HepG2 (cell line): ENCODE results near the gene NCS1. TPM values are rescaled to one million over a fixed set of nuclear protein-coding genes. Genes with fewer than 3 reads are reported as not detected.

Experiments used
- AHR ChIP-seq: IDR thresholded peaks from 2 replicates; pipeline ENCODE4 v1.6.1; 2018; ENCODE audit warnings: missing genetic modification reagents, missing compliant biosample characterization
- CHD4 ChIP-seq: fragments of 200-600 bp; sonication (generic); IDR thresholded peaks from 2 replicates; pipeline ENCODE4 v1.7.0; 2017; ENCODE audit warnings: mild to moderate bottlenecking, low read length, borderline replicate concordance
- GABPA ChIP-seq, 2 experiments: IDR thresholded peaks; 2 replicates each; pipeline ENCODE4 v1.6.1; 2011 to 2016; ENCODE audit warnings: low read depth in 2 of 2, low read length in 1 of 2, missing biosample characterization in 1 of 2, missing genetic modification characterization in 1 of 2
- HNRNPL ChIP-seq: fragments of 200-400 bp; formaldehyde crosslinking; IDR thresholded peaks from 2 replicates; pipeline ENCODE4 v1.6.1; 2017; ENCODE audit warnings: mild to moderate bottlenecking, low read depth, low read length
- IRF2 ChIP-seq: IDR thresholded peaks from 2 replicates; pipeline ENCODE4 v1.6.1; 2018; ENCODE audit warnings: missing genetic modification reagents, missing compliant biosample characterization
- JUND ChIP-seq: sonication (generic); formaldehyde crosslinking; IDR thresholded peaks from 2 replicates; pipeline ENCODE4 v1.8.0; 2022; ENCODE audit warnings: mild to moderate bottlenecking, missing genetic modification reagents
- MAX ChIP-seq: IDR thresholded peaks from 2 replicates; pipeline ENCODE4 v1.6.1; 2012; ENCODE audit warnings: inconsistent platforms
- MTF1 ChIP-seq: sonication (generic); formaldehyde crosslinking; IDR thresholded peaks from 2 replicates; pipeline ENCODE4 v1.5.0; 2020; ENCODE audit warnings: missing genetic modification reagents
- NR2F6 ChIP-seq, 2 experiments: IDR thresholded peaks; 2 replicates each; pipeline ENCODE4 v1.6.1; 2016; ENCODE audit warnings: antibody characterized with exemption in 1 of 2, mild to moderate bottlenecking in 1 of 2
- NRL ChIP-seq: sonication (generic); formaldehyde crosslinking; IDR thresholded peaks from 2 replicates; pipeline ENCODE4 v1.5.0; 2020; ENCODE audit warnings: missing genetic modification reagents, mild to moderate bottlenecking, moderate library complexity, borderline replicate concordance
- PATZ1 ChIP-seq: sonication (generic); formaldehyde crosslinking; IDR thresholded peaks from 2 replicates; pipeline ENCODE4 v1.4.0; 2020; ENCODE audit warnings: missing genetic modification reagents
- RFXAP ChIP-seq: sonication (generic); formaldehyde crosslinking; IDR thresholded peaks from 2 replicates; pipeline ENCODE4 v1.4.0; 2020; ENCODE audit warnings: missing genetic modification reagents, borderline replicate concordance
- SPEN ChIP-seq: sonication (generic); formaldehyde crosslinking; IDR thresholded peaks from 2 replicates; pipeline ENCODE4 v1.5.1; 2020; ENCODE audit warnings: low read depth, mild to moderate bottlenecking, missing genetic modification reagents
- TGIF2 ChIP-seq: IDR thresholded peaks from 2 replicates; pipeline ENCODE4 v1.6.1; 2016; ENCODE audit warnings: control low read depth, missing compliant biosample characterization
- ZBTB1 ChIP-seq: sonication (generic); formaldehyde crosslinking; IDR thresholded peaks from 2 replicates; pipeline ENCODE4 v1.4.0; 2020; ENCODE audit warnings: missing genetic modification reagents, borderline replicate concordance
- ZNF230 ChIP-seq: sonication (generic); formaldehyde crosslinking; IDR thresholded peaks from 2 replicates; pipeline ENCODE4 v1.4.0; 2020; ENCODE audit warnings: mild to moderate bottlenecking, missing genetic modification reagents
- ZNF354B ChIP-seq: sonication (generic); formaldehyde crosslinking; IDR thresholded peaks from 2 replicates; pipeline ENCODE4 v1.8.0; 2022; ENCODE audit warnings: mild to moderate bottlenecking, missing genetic modification reagents
- ZNF362 ChIP-seq: sonication (generic); formaldehyde crosslinking; IDR thresholded peaks from 2 replicates; pipeline ENCODE4 v1.4.0; 2020; ENCODE audit warnings: missing genetic modification reagents, mild to moderate bottlenecking, borderline replicate concordance
- ZNF614 ChIP-seq: IDR thresholded peaks from 2 replicates; pipeline ENCODE4 v1.6.1; 2018; ENCODE audit warnings: missing biosample characterization, missing genetic modification reagents, inconsistent platforms, borderline replicate concordance
- ZNF788 ChIP-seq: sonication (generic); formaldehyde crosslinking; IDR thresholded peaks from 2 replicates; pipeline ENCODE4 v1.5.0; 2020; ENCODE audit warnings: mild to moderate bottlenecking, missing genetic modification reagents, borderline replicate concordance
- ZSCAN22 ChIP-seq: sonication (generic); formaldehyde crosslinking; IDR thresholded peaks from 2 replicates; pipeline ENCODE4 v1.4.0; 2020; ENCODE audit warnings: mild to moderate bottlenecking, missing genetic modification reagents
- polyA plus RNA-seq, 8 experiments: library from polyadenylated mRNA; depleted of rRNA in 3 of 8; stranded (reverse) in 7 of 8; unstranded in 1 of 8; fragments of >200 nt; fragmentation: Illumina TruSeq in 4 of 8; extraction: Trizol in 4 of 8; gene quantifications; 2 replicates each; pipeline versions ENCODE4 v1.2.1 to v1.2.3, GENCODE V29; 2011 to 2016; ENCODE audit warnings: low read depth in 4 of 8, missing spikeins in 1 of 8, mixed read lengths in 1 of 8; ENCODE audit not compliant: insufficient read depth in 1 of 8
- total RNA-seq, 5 experiments: library from RNA; depleted of rRNA; stranded (reverse); fragments of >200 nt; fragmentation: Illumina TruSeq; extraction: Trizol; gene quantifications; 2 replicates each; pipeline ENCODE4 v1.2.3, GENCODE V29; 2016; ENCODE audit warnings: low read depth in 1 of 5
- TF ChIP-seq, protein P1 (sequence below): sonication (generic); formaldehyde crosslinking; conservative IDR thresholded peaks from 2 replicates; pipeline ENCODE4 v1.8.0; 2022; ENCODE audit warnings: low read depth, missing genetic modification reagents
- TF ChIP-seq, protein P2 (sequence below): sonication (generic); formaldehyde crosslinking; IDR thresholded peaks from 2 replicates; pipeline ENCODE4 v1.5.0; 2020; ENCODE audit warnings: mild to moderate bottlenecking, missing genetic modification reagents

NCS1 gene
- total and polyA plus RNA-seq, 2 of the 13 experiments (the other 11 are each of a cell fraction or from before 2014, with no cell fraction given): 4.7 to 6.1 TPM

DNA sequence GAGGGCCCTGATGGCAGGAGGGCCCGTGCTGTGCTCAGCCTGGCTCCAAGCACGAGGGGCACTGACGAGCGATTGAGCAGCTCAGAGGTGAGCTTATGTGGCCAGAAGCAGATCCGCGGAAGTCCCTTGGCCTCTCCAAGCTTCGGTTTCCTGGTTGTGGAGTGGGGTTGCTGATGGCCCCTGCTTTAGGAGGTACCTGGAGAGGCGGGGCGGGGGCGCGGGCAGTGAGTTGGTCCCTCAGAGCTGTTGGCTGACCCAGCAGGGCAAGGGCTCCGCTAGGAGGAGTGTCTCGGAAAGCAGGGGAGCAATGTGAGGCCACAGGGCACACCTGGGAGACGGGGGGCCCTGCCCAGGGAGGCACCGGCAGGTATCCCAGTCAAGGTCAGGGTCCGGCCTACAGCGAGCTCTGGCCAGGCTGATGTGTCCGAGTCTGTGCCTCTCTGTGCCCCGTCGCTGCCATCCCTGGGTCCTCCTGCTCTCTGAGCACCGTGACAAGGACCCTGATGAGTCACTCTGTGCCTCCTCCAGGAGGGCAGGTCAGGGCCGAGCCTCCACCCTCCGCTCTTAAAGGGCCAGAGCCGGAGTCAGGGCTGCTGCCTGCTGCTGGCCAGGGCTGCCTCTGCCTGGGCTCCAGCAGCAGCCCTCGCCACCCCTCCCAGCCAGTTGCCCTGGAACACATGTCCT lies 14.8 kb downstream of the NCS1 start (continued):
- TF ChIP-seq PATZ1 (CRISPR knock-in tag) (peak; percentile 24), IRF2 (CRISPR knock-in tag) (0 out of 2 replicates have a peak, but pooled peaks have one; percentile 17), MAX (peak; percentile 18; the same call in 1 of the 2 replicates), TGIF2 (CRISPR knock-in tag) (no peak), CHD4 (no peak), ZNF230 (CRISPR knock-in tag) (0 out of 2 replicates have a peak, but pooled peaks have one; percentile 58), MTF1 (CRISPR knock-in tag) (no peak), ZNF614 (CRISPR knock-in tag) (0 out of 2 replicates have a peak, but pooled peaks have one; percentile 19), NRL (CRISPR knock-in tag) (no peak), ZSCAN22 (0 out of 2 replicates have a peak, but pooled peaks have one; percentile 42), ZBTB1 (CRISPR knock-in tag) (no peak), SPEN (CRISPR knock-in tag) (no peak), JUND (CRISPR knock-in tag) (peak; percentile 73; the same call in 1 of the 2 replicates), ZNF362 (CRISPR knock-in tag) (0 out of 2 replicates have a peak, but pooled peaks have one; percentile 19), RFXAP (CRISPR knock-in tag) (no peak), ZNF788 (CRISPR knock-in tag) (peak; percentile 32; the same call in 1 of the 2 replicates), HNRNPL (no peak; the same call in 1 of the 2 replicates), ZNF354B (CRISPR knock-in tag) (no peak), NR2F6 (IDR thresholded peaks at IDR 0.05) (no peak), NR2F6 (CRISPR knock-in tag; IDR thresholded peaks at IDR 0.05) (peak; percentile 56; the same call in 1 of the 2 replicates), GABPA (IDR thresholded peaks at IDR 0.05; ENCODE audit: low read depth, low read length) (no peak), GABPA (CRISPR knock-in tag; IDR thresholded peaks at IDR 0.05; ENCODE audit: low read depth) (no peak), AHR (CRISPR knock-in tag) (no peak)
- TF ChIP-seq, protein P1, sequence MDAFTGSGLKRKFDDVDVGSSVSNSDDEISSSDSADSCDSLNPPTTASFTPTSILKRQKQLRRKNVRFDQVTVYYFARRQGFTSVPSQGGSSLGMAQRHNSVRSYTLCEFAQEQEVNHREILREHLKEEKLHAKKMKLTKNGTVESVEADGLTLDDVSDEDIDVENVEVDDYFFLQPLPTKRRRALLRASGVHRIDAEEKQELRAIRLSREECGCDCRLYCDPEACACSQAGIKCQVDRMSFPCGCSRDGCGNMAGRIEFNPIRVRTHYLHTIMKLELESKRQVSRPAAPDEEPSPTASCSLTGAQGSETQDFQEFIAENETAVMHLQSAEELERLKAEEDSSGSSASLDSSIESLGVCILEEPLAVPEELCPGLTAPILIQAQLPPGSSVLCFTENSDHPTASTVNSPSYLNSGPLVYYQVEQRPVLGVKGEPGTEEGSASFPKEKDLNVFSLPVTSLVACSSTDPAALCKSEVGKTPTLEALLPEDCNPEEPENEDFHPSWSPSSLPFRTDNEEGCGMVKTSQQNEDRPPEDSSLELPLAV (CRISPR knock-in tag): no peak
- TF ChIP-seq, protein P2, sequence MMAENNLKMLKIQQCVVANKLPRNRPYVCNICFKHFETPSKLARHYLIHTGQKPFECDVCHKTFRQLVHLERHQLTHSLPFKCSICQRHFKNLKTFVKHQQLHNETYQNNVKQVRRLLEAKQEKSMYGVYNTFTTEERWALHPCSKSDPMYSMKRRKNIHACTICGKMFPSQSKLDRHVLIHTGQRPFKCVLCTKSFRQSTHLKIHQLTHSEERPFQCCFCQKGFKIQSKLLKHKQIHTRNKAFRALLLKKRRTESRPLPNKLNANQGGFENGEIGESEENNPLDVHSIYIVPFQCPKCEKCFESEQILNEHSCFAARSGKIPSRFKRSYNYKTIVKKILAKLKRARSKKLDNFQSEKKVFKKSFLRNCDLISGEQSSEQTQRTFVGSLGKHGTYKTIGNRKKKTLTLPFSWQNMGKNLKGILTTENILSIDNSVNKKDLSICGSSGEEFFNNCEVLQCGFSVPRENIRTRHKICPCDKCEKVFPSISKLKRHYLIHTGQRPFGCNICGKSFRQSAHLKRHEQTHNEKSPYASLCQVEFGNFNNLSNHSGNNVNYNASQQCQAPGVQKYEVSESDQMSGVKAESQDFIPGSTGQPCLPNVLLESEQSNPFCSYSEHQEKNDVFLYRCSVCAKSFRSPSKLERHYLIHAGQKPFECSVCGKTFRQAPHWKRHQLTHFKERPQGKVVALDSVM: peak; percentile 70; the same call in 1 of the 2 replicates
